Measurements from ENCODE around the gene SCN5A.

The SCN5A gene

GRCh38 chr3:38597502-38598060 is 51.9 kb downstream of the SCN5A start:
- DNase-seq = no peak

DNA sequence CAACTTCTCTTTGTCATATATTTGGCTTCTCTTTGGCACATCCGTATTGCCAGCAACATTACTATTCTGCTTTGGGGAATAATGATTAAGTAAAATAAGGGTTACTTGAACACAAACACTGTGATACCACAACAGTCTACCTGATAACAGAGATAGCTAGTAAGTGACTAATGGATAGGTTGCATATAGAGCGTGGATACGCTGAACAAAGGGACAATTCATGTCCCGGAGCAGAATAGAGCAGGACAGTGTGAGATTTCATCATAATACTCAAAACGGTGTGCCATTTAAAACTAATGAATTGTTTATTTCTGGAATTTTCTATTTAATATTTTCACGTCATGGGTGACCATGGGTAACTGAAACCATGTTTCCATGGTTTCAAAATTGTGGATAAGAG is 54.1 kb downstream of the SCN5A start:
- DNase-seq = no peak

DNA sequence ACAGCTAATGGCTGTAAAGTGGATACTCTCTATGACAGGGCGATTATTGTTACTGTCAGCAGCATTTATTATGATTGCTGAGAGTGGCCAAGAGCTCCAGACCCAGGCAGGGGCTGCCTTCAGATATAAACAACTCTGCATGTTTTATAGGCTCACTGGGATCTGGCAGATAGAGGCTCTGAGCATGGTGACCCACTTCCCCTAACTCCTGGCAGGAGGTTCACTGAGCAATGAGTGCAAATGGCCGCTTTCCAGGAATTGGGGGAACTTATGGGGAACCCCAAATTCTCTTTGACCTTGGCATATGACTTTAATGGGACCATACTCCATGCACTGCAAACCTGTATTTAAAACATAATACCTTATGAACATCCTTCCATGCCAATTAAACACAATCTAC is 59.0 kb downstream of the SCN5A start:
- no peak for DNase-seq

DNA sequence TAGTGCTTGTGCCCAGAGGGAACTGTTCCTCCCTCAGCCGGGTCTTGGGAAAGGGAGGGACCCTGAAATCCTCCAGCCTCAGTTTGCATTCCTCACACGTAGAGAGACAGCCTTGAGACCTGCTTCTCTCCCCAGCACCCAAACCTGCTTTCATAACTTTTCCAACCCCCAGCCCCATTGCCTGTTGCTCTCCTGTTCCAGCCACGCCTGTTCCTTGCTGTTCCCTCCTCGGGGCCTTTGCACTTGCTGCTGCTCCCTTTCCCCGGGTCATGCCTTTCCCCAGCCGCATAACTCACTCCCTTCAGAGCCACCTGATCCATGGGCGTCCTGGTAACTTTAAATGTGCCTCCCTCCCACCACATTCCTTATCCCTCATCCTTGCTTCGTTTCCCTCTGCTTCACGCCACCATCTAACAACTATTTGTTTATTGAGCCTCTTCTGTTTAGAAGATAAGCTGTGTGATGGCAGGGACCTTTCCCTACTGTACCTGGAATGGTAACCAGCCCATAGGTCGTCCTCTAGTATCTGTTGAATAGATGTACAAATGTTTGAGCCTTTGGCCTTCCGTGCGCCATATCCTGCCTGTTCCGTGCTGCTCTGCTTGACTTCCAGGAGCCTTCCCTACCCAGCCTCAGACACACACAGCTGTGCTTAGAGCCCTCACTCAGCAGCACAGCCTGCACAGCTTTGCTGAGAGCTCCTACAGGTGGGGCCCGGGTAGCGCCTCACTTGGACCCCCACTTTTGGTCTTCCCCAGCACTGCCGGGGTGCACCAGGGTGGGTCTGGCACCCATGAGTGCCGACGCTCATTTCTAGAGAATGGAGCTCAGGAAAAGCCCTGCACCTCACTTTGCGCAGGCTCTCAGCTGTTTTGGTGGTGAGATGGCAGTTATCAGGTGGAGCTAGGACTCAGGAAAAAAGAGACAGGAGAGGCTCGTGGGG is 60.2 kb downstream of the SCN5A start:
- DNase-seq = no peak

DNA sequence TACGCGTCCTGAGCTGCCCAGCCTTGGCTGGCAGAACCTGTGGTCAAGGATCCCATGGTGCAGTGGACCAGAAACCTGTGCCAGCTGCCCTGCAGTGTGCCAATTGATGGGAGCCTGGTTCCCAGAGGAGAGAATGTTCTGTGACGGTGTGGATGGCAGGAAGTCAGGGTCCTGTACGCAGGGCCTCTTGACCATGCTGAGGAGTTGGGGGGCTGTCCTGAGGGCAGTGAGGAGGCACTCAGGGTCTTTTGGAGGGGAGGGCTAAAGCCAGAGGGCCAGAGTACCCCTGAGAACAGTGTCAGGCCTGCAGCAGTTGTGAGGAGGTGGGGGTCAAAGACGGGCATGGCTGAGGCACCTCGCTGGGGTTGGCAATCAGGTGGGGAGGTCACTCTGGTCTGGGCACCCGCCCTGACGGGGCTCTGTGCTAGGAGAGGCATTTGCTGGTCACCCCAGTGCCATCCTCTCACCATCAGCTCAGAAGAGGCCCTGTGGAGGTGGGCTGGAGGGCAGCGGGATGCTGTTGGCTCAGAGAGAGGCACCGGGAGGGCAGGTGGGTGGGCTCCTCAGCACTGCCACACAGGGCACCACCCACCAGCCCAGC is 61.0 kb downstream of the SCN5A start:
- no peak for DNase-seq

GRCh38 chr3:38587548-38588131 is 61.8 kb downstream of the SCN5A start:
- DNase-seq = no peak

- DNase-seq = no peak
Measured at GRCh38 chr3:38586546-38587520, 62.7 kb downstream of the SCN5A start.

GRCh38 chr3:38585791-38586420 is 63.6 kb downstream of the SCN5A start:
- no peak for DNase-seq

DNA sequence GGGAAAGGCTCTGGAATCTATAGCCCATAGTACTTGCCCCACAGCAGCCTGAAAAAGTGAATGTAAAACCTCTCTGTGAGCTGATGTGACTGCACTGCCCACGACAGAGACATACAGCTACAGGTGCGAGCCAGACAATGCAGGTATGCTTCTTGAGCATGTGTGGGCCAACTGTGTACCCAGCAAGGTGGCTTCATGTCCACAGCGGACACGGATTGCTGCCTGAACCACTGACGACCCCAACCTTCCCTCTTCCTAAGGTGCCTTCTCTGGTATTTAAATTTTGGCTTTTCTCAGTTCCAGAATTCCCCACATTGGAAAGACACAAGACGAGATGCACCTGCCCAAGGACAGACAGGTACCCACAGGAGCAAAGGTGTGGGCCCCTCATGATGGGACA is 65.8 kb downstream of the SCN5A start:
- DNase-seq = no peak

GRCh38 chr3:38582941-38583645 is 66.4 kb downstream of the SCN5A start:
- no peak for DNase-seq

GRCh38 chr3:38582316-38582715 is 67.2 kb downstream of the SCN5A start:
- DNase-seq = no peak

DNA sequence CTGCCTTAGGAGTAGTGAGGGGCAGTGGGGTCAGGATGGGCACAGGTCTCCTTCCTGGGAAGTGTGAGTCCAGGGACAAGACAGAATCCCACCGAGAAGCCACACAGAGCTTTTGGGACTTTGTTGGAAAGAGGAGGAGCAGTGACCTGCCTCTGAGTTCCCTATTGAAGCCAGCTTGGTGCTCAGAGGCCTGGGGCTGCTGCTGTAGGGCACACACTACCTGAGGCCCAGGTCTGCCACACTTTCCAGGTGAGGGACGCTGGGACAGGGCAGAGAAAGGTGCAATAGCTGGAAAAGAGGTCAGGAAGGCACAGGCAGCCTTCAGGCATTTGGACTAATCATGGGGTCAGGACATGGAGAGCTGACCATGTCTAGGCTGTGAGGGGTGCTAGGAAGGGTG is 67.7 kb downstream of the SCN5A start:
- DNase-seq = no peak

- DNase-seq = no peak
Measured at GRCh38 chr3:38580450-38581382, 68.8 kb downstream of the SCN5A start.

- no peak for DNase-seq
Measured at GRCh38 chr3:38579551-38580449, 69.7 kb downstream of the SCN5A start.

GRCh38 chr3:38579141-38579540 is 70.3 kb downstream of the SCN5A start:
- DNase-seq = peak; percentile 10

- DNase-seq = no peak
Measured at GRCh38 chr3:38578551-38578950, 70.9 kb downstream of the SCN5A start.

GRCh38 chr3:38578081-38578475 is 71.4 kb downstream of the SCN5A start:
- DNase-seq = no peak

GRCh38 chr3:38577371-38578080 is 72.0 kb downstream of the SCN5A start:
- no peak for DNase-seq
